Measurements from ENCODE around the gene SLC6A3. TPM values are rescaled to one million over a fixed set of nuclear protein-coding genes. Genes with fewer than 3 reads are reported as not detected.

Gene SLC6A3
- total and polyA plus RNA-seq, 9 donors: 0.11 to 0.23 (median 0.12) TPM; not detected in 6

DNA sequence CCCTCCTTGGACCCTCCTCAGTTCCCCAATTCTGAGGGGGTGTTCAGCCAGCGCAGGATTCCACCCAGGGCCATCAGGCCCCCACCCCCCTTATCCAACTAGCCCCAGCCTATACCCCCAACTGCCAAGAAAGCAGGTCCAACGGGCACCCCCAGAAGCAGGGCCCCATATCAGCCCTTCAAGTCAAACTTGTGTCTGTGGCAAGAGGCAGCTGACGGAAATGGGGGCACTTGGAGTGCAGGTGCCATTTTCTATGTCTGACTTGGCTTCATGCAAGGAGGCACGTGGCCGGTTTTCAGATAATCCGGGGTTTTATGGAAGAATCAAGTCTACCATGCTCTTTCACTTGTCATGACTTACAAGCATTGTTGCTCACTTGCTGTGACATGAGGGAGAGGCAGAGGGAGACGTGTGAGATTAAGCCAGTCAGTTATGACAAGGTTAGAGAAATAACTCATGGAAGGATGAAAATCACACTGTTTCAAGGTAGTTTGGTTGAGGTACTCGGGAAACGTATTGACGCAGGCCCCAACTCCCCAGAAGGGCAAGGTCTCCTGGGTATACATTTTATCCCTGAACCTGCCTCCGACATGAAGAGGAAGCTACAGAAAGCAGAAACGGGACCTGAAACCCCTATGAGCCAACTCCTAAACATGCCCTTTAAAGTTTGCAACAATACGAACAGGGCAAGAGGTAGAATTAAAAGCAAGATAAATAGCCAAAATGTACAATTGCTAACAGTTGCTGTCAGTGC lies 73.8 kb downstream of the SLC6A3 start:
- Histone ChIP-seq H3K36me3 (ENCODE audit: control insufficient read depth, insufficient read depth, low read length) (no peaks in the 10 kb centered on the region), H3K4me1 (ENCODE audit: control insufficient read depth, insufficient read depth, low read length) (peaks cover 2% of the 10 kb centered on the region), H3K27ac (ENCODE audit: low read length) (no peak overlapping the region), H3K9me3 (replicated peaks; ENCODE audit: control insufficient read depth, low read depth, low read length) (no peaks in the 10 kb centered on the region), H3K4me3 (ENCODE audit: low read length) (no peak overlapping the region), H3K27me3 (ENCODE audit: control insufficient read depth, insufficient read depth, low read length) (peaks cover 14% of the 10 kb centered on the region)
- 67% methylated on average over 2 of the region's 13 CpGs for WGBS (ENCODE audit: insufficient coverage)
- no peak for DNase-seq

GRCh38 chr5:1370006-1370405 lies 75.2 kb downstream of the SLC6A3 start:
- H3K4me3 ChIP-seq (ENCODE audit: low read length): no peak overlapping the region
- no peak for DNase-seq

DNA sequence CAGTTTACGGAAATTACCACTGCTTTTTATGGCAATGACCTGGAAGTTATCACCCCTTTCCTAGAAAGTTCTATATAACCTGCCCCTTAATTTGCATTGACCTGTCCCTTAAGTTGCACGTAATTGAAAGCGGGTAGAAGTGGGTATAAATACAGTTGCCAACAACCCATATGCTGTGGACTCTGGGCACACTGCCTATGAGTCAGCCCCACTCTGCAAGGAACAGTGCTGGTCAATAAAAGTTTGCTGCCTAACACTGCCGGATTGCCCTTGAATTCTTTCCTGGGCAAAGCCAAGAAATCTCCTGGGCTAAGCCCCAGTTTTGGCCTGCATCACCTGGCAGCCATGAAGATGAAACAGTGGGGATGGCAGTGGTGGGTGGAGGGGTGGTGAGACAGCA lies 76.5 kb downstream of the SLC6A3 start:
- Histone ChIP-seq H3K27ac (ENCODE audit: low read length) (no peak overlapping the region), H3K4me3 (ENCODE audit: low read length) (no peak overlapping the region), H3K4me1 (ENCODE audit: control insufficient read depth, insufficient read depth, low read length) (no peaks in the 10 kb centered on the region), H3K9me3 (replicated peaks; ENCODE audit: control insufficient read depth, low read depth, low read length) (no peaks in the 10 kb centered on the region), H3K36me3 (ENCODE audit: control insufficient read depth, insufficient read depth, low read length) (no peaks in the 10 kb centered on the region), H3K27me3 (ENCODE audit: control insufficient read depth, insufficient read depth, low read length) (peaks cover 16% of the 10 kb centered on the region)
- DNase-seq: no peak
- 76% methylated on average over 3 of the region's 4 CpGs for WGBS (ENCODE audit: insufficient coverage)

More at GRCh38 chr5:1370006-1370405, 75.2 kb downstream of the SLC6A3 start:
- peaks cover 16% of the 10 kb centered on the region for H3K27me3 ChIP-seq (ENCODE audit: control insufficient read depth, insufficient read depth, low read length)
- H3K27ac ChIP-seq (ENCODE audit: low read length): no peak overlapping the region
- H3K9me3 ChIP-seq (replicated peaks; ENCODE audit: control insufficient read depth, low read depth, low read length): no peaks in the 10 kb centered on the region
- 86% methylated on average over 4 of the region's 7 CpGs for WGBS (ENCODE audit: insufficient coverage)
- no peaks in the 10 kb centered on the region for H3K36me3 ChIP-seq (ENCODE audit: control insufficient read depth, insufficient read depth, low read length)
- H3K4me1 ChIP-seq (ENCODE audit: control insufficient read depth, insufficient read depth, low read length): no peaks in the 10 kb centered on the region

- 94% methylated on average over 3 of the region's 7 CpGs for WGBS (ENCODE audit: insufficient coverage)
- H3K36me3 ChIP-seq (ENCODE audit: control insufficient read depth, insufficient read depth, low read length): no peaks in the 10 kb centered on the region
- H3K4me3 ChIP-seq (ENCODE audit: low read length): no peak overlapping the region
- no peak for DNase-seq
- H3K9me3 ChIP-seq (replicated peaks; ENCODE audit: control insufficient read depth, low read depth, low read length): no peaks in the 10 kb centered on the region
- H3K27ac ChIP-seq (ENCODE audit: low read length): no peak overlapping the region
- H3K4me1 ChIP-seq (ENCODE audit: control insufficient read depth, insufficient read depth, low read length): no peaks in the 10 kb centered on the region
- peaks cover 19% of the 10 kb centered on the region for H3K27me3 ChIP-seq (ENCODE audit: control insufficient read depth, insufficient read depth, low read length)
Observed at GRCh38 chr5:1368236-1368635, 77.0 kb downstream of the SLC6A3 start.

DNA sequence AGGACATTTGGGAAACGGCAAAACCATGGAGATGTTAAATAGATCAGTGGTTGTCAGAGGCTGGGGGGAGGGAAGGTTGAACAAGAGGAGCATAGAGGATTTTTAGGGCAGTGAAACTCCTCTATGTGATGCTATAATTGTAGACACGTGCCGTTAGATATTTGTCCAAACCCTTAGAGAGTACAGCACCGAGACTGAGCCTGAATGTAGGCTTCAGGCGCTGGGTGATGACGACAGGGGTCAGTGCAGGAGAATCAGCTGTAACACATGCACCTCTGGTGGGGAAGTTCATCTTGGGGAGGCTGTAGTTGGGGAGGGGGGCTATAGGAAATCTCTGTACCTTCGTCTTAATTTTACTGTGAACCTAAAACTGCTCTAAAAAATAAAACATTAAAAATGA lies 78.1 kb downstream of the SLC6A3 start:
- Histone ChIP-seq H3K4me1 (ENCODE audit: control insufficient read depth, insufficient read depth, low read length) (no peaks in the 10 kb centered on the region), H3K4me3 (ENCODE audit: low read length) (no peak overlapping the region), H3K27ac (ENCODE audit: low read length) (no peak overlapping the region), H3K36me3 (ENCODE audit: control insufficient read depth, insufficient read depth, low read length) (no peaks in the 10 kb centered on the region), H3K27me3 (ENCODE audit: control insufficient read depth, insufficient read depth, low read length) (peaks cover 21% of the 10 kb centered on the region), H3K9me3 (replicated peaks; ENCODE audit: control insufficient read depth, low read depth, low read length) (no peaks in the 10 kb centered on the region)
- WGBS (ENCODE audit: insufficient coverage): 47% methylated on average over 6 of the region's 7 CpGs
- no peak for DNase-seq

GRCh38 chr5:1366514-1366913 lies 78.7 kb downstream of the SLC6A3 start:
- 100% methylated on average over 2 of the region's 14 CpGs for WGBS (ENCODE audit: insufficient coverage)
- Histone ChIP-seq H3K9me3 (replicated peaks; ENCODE audit: control insufficient read depth, low read depth, low read length) (no peaks in the 10 kb centered on the region), H3K36me3 (ENCODE audit: control insufficient read depth, insufficient read depth, low read length) (no peaks in the 10 kb centered on the region), H3K27ac (ENCODE audit: low read length) (no peak overlapping the region), H3K27me3 (ENCODE audit: control insufficient read depth, insufficient read depth, low read length) (peaks cover 24% of the 10 kb centered on the region), H3K4me1 (ENCODE audit: control insufficient read depth, insufficient read depth, low read length) (no peaks in the 10 kb centered on the region), H3K4me3 (ENCODE audit: low read length) (no peak overlapping the region)
- DNase-seq: no peak

- 69% methylated on average over 6 of the region's 9 CpGs for WGBS (ENCODE audit: insufficient coverage)
Observed at GRCh38 chr5:1364211-1364610, 81.0 kb downstream of the SLC6A3 start.

DNA sequence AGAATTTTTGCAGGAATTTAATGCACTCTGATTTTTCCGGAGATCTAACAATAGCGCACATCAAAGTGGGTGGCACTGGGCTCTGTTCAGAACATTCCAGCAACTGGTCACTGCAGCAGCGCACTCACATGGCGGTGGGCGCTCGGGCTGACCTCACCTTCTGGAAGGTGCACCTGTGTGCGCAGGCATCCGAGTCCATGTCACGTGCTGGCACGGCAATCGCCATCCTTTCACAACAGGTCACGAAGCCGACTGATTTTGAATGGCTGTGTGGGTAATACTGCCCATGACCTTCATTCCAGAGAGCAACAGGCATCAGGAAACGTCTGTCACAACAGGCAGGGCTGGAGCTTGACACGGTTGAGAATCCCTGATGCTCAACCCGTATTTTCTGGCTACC lies 81.7 kb downstream of the SLC6A3 start:
- H3K36me3 ChIP-seq (ENCODE audit: control insufficient read depth, insufficient read depth, low read length): no peaks in the 10 kb centered on the region
- H3K4me1 ChIP-seq (ENCODE audit: control insufficient read depth, insufficient read depth, low read length): no peaks in the 10 kb centered on the region
- no peak overlapping the region for H3K27ac ChIP-seq (ENCODE audit: low read length)
- no peaks in the 10 kb centered on the region for H3K9me3 ChIP-seq (replicated peaks; ENCODE audit: control insufficient read depth, low read depth, low read length)
- H3K27me3 ChIP-seq (ENCODE audit: control insufficient read depth, insufficient read depth, low read length): peaks cover 13% of the 10 kb centered on the region
- no peak for DNase-seq
- WGBS (ENCODE audit: insufficient coverage): 70% methylated on average over 14 of the region's 16 CpGs
- H3K4me3 ChIP-seq (ENCODE audit: low read length): no peak overlapping the region

More at GRCh38 chr5:1364211-1364610, 81.0 kb downstream of the SLC6A3 start:
- no peak for DNase-seq
- Histone ChIP-seq H3K4me3 (ENCODE audit: low read length) (no peak overlapping the region), H3K27me3 (ENCODE audit: control insufficient read depth, insufficient read depth, low read length) (peaks cover 16% of the 10 kb centered on the region), H3K9me3 (replicated peaks; ENCODE audit: control insufficient read depth, low read depth, low read length) (no peaks in the 10 kb centered on the region), H3K4me1 (ENCODE audit: control insufficient read depth, insufficient read depth, low read length) (no peaks in the 10 kb centered on the region), H3K27ac (ENCODE audit: low read length) (no peak overlapping the region), H3K36me3 (ENCODE audit: control insufficient read depth, insufficient read depth, low read length) (no peaks in the 10 kb centered on the region)

- Histone ChIP-seq H3K27me3 (ENCODE audit: control insufficient read depth, insufficient read depth, low read length) (peaks cover 13% of the 10 kb centered on the region), H3K27ac (ENCODE audit: low read length) (no peak overlapping the region), H3K36me3 (ENCODE audit: control insufficient read depth, insufficient read depth, low read length) (no peaks in the 10 kb centered on the region), H3K4me1 (ENCODE audit: control insufficient read depth, insufficient read depth, low read length) (no peaks in the 10 kb centered on the region), H3K9me3 (replicated peaks; ENCODE audit: control insufficient read depth, low read depth, low read length) (no peaks in the 10 kb centered on the region), H3K4me3 (ENCODE audit: low read length) (no peak overlapping the region)
- WGBS (ENCODE audit: insufficient coverage): 53% methylated on average over 2 of the region's 6 CpGs
- no peak for DNase-seq
Observed at GRCh38 chr5:1363160-1363559, 82.1 kb downstream of the SLC6A3 start.

DNA sequence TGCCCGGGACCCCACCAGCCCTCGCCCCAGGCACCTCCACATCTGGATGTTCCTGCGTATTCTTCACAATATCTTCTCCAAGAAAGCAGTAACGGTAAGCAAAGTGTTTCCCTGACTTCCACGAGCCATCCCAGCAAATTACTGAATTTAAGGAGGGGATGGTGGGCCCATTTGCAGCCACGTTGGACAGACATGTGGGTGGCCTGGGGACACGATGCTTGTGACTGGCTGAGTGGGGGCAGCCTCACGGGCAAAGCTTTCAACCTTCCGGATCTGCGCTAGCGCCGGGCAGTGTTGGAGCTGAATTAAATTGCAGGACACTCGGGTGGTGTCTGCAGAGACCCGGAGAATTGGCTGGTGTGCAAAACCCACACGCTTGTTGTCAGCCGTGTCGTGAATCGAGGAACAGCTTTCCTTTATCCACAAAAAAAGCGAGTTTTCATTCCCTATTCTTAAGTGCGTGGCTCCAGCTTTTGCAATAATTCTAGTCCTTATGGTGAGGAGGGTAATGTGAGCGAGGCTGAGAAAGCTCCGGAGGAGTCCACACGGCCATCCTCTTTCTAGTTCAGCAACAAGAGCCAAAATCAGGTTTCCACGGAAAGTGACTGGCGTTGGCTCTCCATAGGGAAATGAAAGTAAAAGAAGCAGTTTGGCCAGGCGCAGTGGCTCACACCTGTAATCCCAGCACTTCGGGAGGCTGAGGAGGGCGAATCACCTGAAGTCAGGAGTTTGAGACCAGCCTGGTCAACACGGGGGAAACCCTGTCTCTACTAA lies 82.8 kb downstream of the SLC6A3 start:
- no peak overlapping the region for H3K4me3 ChIP-seq (ENCODE audit: low read length)
- DNase-seq: no peak
- no peak overlapping the region for H3K27ac ChIP-seq (ENCODE audit: low read length)
- H3K9me3 ChIP-seq (replicated peaks; ENCODE audit: control insufficient read depth, low read depth, low read length): no peaks in the 10 kb centered on the region
- H3K4me1 ChIP-seq (ENCODE audit: control insufficient read depth, insufficient read depth, low read length): no peaks in the 10 kb centered on the region
- H3K27me3 ChIP-seq (ENCODE audit: control insufficient read depth, insufficient read depth, low read length): peaks cover 18% of the 10 kb centered on the region
- WGBS (ENCODE audit: insufficient coverage): 78% methylated on average over 22 of the region's 29 CpGs
- H3K36me3 ChIP-seq (ENCODE audit: control insufficient read depth, insufficient read depth, low read length): no peaks in the 10 kb centered on the region
